Measurements from ENCODE around the gene MXRA7. TPM values are rescaled to one million over a fixed set of nuclear protein-coding genes. Genes with fewer than 3 reads are reported as not detected.

The MXRA7 gene
- total and polyA plus RNA-seq, 4 donors = 60.9 to 127 (median 83.2) TPM

- H3K27me3 ChIP-seq (ENCODE audit: control insufficient read depth in 3 of 3, insufficient read depth in 3 of 3, low read length in 2 of 3) = no peaks in the 10 kb centered on the region
- H3K4me3 ChIP-seq = no peak overlapping the region
- no peak overlapping the region for H3K27ac ChIP-seq (ENCODE audit: low read depth in 1 of 2, low read length in 1 of 2)
- no peak for ATAC-seq (ENCODE audit: insufficient read depth, low FRiP score)
- H3K9me3 ChIP-seq (ENCODE audit: control insufficient read depth in 4 of 4, insufficient read depth in 3 of 4, low read length in 3 of 4) = no peaks in the 10 kb centered on the region
- 26 to 45% methylated on average over 13 of the region's 13 CpGs for WGBS, 2 donors
- no peaks in the 10 kb centered on the region for H3K36me3 ChIP-seq (ENCODE audit: control insufficient read depth in 4 of 4, insufficient read depth in 4 of 4, low read length in 4 of 4)
- no peak for DNase-seq
- TF ChIP-seq CTCF (IDR thresholded peaks at IDR 0.05; ENCODE audit: control extremely low read depth, extremely low read depth) = no peak
- no peak overlapping the region for H3K9ac ChIP-seq (ENCODE audit: insufficient read depth in 1 of 2, low read length in 2 of 2)
- H3K4me1 ChIP-seq (ENCODE audit: control insufficient read depth in 5 of 5, insufficient read depth in 5 of 5, low read length in 5 of 5) = peaks cover 0 to 9% (median 3%) of the 10 kb centered on the region in 5 donors
These were observed 50.7 kb downstream of the MXRA7 start for GRCh38 chr17:76659928-76660655.

- Histone ChIP-seq H3K9ac (ENCODE audit: insufficient read depth in 1 of 2, low read length in 2 of 2) (no peak overlapping the region), H3K27me3 (ENCODE audit: control insufficient read depth in 3 of 3, insufficient read depth in 3 of 3, low read length in 2 of 3) (no peaks in the 10 kb centered on the region), H3K4me3 (no peak overlapping the region), H3K27ac (ENCODE audit: low read depth in 1 of 2, low read length in 1 of 2) (no peak overlapping the region), H3K36me3 (ENCODE audit: control insufficient read depth in 4 of 4, insufficient read depth in 4 of 4, low read length in 4 of 4) (no peaks in the 10 kb centered on the region), H3K4me1 (ENCODE audit: control insufficient read depth in 5 of 5, insufficient read depth in 5 of 5, low read length in 5 of 5) (peaks cover 0 to 9% (median 3%) of the 10 kb centered on the region in 5 donors), H3K9me3 (ENCODE audit: control insufficient read depth in 4 of 4, insufficient read depth in 3 of 4, low read length in 3 of 4) (no peaks in the 10 kb centered on the region)
- WGBS, 2 donors = 56 to 65% methylated on average over 5 of the region's 5 CpGs
- no peak for TF ChIP-seq CTCF (IDR thresholded peaks at IDR 0.05; ENCODE audit: control extremely low read depth, extremely low read depth)
- ATAC-seq (ENCODE audit: insufficient read depth, low FRiP score) (no peak), DNase-seq (no peak)
These were observed 52.5 kb downstream of the MXRA7 start for GRCh38 chr17:76658242-76658662.

GRCh38 chr17:76657505-76658241 is 53.1 kb downstream of the MXRA7 start:
- no peaks in the 10 kb centered on the region for H3K9me3 ChIP-seq (ENCODE audit: control insufficient read depth in 4 of 4, insufficient read depth in 3 of 4, low read length in 3 of 4)
- no peak for ATAC-seq (ENCODE audit: insufficient read depth, low FRiP score)
- H3K27ac ChIP-seq (ENCODE audit: low read depth in 1 of 2, low read length in 1 of 2) = no peak overlapping the region
- whole genome bisulfite sequencing, 2 donors = 87 to 92% methylated on average over 8 of the region's 8 CpGs
- no peaks in the 10 kb centered on the region for H3K27me3 ChIP-seq (ENCODE audit: control insufficient read depth in 3 of 3, insufficient read depth in 3 of 3, low read length in 2 of 3)
- no peaks in the 10 kb centered on the region for H3K36me3 ChIP-seq (ENCODE audit: control insufficient read depth in 4 of 4, insufficient read depth in 4 of 4, low read length in 4 of 4)
- H3K4me3 ChIP-seq = no peak overlapping the region
- no peak for TF ChIP-seq CTCF (IDR thresholded peaks at IDR 0.05; ENCODE audit: control extremely low read depth, extremely low read depth)
- H3K9ac ChIP-seq (ENCODE audit: insufficient read depth in 1 of 2, low read length in 2 of 2) = no peak overlapping the region
- no peak for DNase-seq
- H3K4me1 ChIP-seq (ENCODE audit: control insufficient read depth in 5 of 5, insufficient read depth in 5 of 5, low read length in 5 of 5) = peaks cover 0 to 9% (median 3%) of the 10 kb centered on the region in 5 donors
